ENCODE measurements around the gene NUCB1. TPM values are rescaled to one million over a fixed set of nuclear protein-coding genes. Genes with fewer than 3 reads are reported as not detected.

NUCB1 gene
- total and polyA plus RNA-seq, 9 of the 15 experiments (the other 6 are each of a cell fraction or from before 2014, with no cell fraction given) = 3.1 to 153 (median 71.7) TPM

DNA sequence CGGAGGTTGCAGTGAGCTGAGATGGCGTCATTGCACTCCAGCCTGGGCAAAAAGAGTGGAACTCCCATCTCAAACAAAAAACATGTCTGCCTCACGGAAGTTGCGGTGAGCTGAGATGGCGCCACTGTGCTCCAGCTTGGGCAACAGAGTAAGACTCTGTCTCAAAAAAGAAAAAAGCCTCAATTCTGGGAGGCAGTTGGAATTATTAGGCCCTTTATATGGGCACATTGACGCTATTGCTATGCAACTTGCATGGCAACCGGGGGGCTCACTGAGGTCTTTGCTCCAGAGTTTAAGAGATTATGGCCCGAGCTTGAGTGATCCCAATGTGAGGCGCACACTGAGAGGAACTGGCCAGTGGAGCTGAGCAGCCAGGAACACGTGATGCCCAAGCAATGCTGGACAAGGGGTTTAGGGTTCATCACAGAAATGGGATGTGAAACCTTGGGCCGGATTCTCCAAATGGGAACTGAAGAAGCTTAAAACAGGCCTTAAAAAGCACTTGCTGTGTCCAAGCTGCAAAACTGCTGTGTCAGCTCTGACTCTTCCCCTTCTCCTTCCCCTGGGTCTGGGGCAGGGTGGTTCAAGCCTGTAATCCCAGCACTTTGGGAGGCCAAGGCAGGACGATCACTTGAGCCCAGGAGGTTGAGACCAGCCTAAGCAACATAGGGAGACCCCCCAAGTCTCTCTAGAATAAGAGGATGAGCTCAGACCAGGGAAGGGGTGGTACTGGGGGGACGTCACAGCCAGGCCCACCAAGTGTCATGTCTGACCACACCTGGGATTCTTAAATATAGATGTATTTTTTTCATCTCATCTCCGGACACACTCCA, 67.5 kb downstream of the NUCB1 start (continued):
- TF ChIP-seq THRAP3 (IDR thresholded peaks at IDR 0.05; ENCODE audit: borderline replicate concordance) = no peak; the same call in none of the 2 replicates
- no peak for TF ChIP-seq TCFL5 (CRISPR knock-in tag; conservative IDR thresholded peaks at IDR 0.05)
- TF ChIP-seq, protein P1, sequence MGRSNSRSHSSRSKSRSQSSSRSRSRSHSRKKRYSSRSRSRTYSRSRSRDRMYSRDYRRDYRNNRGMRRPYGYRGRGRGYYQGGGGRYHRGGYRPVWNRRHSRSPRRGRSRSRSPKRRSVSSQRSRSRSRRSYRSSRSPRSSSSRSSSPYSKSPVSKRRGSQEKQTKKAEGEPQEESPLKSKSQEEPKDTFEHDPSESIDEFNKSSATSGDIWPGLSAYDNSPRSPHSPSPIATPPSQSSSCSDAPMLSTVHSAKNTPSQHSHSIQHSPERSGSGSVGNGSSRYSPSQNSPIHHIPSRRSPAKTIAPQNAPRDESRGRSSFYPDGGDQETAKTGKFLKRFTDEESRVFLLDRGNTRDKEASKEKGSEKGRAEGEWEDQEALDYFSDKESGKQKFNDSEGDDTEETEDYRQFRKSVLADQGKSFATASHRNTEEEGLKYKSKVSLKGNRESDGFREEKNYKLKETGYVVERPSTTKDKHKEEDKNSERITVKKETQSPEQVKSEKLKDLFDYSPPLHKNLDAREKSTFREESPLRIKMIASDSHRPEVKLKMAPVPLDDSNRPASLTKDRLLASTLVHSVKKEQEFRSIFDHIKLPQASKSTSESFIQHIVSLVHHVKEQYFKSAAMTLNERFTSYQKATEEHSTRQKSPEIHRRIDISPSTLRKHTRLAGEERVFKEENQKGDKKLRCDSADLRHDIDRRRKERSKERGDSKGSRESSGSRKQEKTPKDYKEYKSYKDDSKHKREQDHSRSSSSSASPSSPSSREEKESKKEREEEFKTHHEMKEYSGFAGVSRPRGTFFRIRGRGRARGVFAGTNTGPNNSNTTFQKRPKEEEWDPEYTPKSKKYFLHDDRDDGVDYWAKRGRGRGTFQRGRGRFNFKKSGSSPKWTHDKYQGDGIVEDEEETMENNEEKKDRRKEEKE (IDR thresholded peaks at IDR 0.05; ENCODE audit: borderline replicate concordance in 1 of 2, control insufficient read depth in 1 of 2, low read depth in 2 of 2, low read length in 1 of 2) = peak; percentile 20 to 76; a peak in 2 of 4 replicates
- no peak for TF ChIP-seq RFX5 (IDR thresholded peaks at IDR 0.05; ENCODE audit: low read depth, low read length)
- no peak for TF ChIP-seq ZNF175 (CRISPR knock-in tag; IDR thresholded peaks at IDR 0.05; ENCODE audit: low read depth)
- TF ChIP-seq, protein P2, sequence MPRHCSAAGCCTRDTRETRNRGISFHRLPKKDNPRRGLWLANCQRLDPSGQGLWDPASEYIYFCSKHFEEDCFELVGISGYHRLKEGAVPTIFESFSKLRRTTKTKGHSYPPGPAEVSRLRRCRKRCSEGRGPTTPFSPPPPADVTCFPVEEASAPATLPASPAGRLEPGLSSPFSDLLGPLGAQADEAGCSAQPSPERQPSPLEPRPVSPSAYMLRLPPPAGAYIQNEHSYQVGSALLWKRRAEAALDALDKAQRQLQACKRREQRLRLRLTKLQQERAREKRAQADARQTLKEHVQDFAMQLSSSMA (CRISPR knock-in tag; IDR thresholded peaks at IDR 0.05) = peak; percentile 78
- no peak for TF ChIP-seq GATAD2A (IDR thresholded peaks at IDR 0.05)
- peak; percentile 75 for TF ChIP-seq CEBPB (tag; IDR thresholded peaks at IDR 0.05)
- TF ChIP-seq ZNF507 (tag; conservative IDR thresholded peaks at IDR 0.05) = no peak
- TF ChIP-seq ZNF263 (CRISPR knock-in tag; IDR thresholded peaks at IDR 0.05; ENCODE audit: borderline replicate concordance) = 0 out of 2 replicates have a peak, but pooled peaks have one; percentile 65
- TF ChIP-seq CHD1 (IDR thresholded peaks at IDR 0.05; ENCODE audit: low read length) = no peak
- TF ChIP-seq, protein P3, sequence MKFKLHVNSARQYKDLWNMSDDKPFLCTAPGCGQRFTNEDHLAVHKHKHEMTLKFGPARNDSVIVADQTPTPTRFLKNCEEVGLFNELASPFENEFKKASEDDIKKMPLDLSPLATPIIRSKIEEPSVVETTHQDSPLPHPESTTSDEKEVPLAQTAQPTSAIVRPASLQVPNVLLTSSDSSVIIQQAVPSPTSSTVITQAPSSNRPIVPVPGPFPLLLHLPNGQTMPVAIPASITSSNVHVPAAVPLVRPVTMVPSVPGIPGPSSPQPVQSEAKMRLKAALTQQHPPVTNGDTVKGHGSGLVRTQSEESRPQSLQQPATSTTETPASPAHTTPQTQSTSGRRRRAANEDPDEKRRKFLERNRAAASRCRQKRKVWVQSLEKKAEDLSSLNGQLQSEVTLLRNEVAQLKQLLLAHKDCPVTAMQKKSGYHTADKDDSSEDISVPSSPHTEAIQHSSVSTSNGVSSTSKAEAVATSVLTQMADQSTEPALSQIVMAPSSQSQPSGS (CRISPR knock-in tag; IDR thresholded peaks at IDR 0.05) = no peak; the same call in 1 of the 2 replicates
- TF ChIP-seq, protein P4, sequence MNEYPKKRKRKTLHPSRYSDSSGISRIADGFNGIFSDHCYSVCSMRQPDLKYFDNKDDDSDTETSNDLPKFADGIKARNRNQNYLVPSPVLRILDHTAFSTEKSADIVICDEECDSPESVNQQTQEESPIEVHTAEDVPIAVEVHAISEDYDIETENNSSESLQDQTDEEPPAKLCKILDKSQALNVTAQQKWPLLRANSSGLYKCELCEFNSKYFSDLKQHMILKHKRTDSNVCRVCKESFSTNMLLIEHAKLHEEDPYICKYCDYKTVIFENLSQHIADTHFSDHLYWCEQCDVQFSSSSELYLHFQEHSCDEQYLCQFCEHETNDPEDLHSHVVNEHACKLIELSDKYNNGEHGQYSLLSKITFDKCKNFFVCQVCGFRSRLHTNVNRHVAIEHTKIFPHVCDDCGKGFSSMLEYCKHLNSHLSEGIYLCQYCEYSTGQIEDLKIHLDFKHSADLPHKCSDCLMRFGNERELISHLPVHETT (CRISPR knock-in tag; conservative IDR thresholded peaks at IDR 0.05 in 1 of 2, IDR thresholded peaks at IDR 0.05 in 1 of 2) = 0 out of 4 replicates have a peak, but pooled peaks of 1 of the 2 experiments have one; percentile 5
- TF ChIP-seq HNRNPUL1 (IDR thresholded peaks at IDR 0.05; ENCODE audit: low read length) = no peak; the same call in 1 of the 2 replicates
- TF ChIP-seq PHTF2 (CRISPR knock-in tag; IDR thresholded peaks at IDR 0.05) = no peak; the same call in 1 of the 2 replicates
- TF ChIP-seq, protein P5, sequence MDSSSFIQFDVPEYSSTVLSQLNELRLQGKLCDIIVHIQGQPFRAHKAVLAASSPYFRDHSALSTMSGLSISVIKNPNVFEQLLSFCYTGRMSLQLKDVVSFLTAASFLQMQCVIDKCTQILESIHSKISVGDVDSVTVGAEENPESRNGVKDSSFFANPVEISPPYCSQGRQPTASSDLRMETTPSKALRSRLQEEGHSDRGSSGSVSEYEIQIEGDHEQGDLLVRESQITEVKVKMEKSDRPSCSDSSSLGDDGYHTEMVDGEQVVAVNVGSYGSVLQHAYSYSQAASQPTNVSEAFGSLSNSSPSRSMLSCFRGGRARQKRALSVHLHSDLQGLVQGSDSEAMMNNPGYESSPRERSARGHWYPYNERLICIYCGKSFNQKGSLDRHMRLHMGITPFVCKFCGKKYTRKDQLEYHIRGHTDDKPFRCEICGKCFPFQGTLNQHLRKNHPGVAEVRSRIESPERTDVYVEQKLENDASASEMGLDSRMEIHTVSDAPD (CRISPR knock-in tag; IDR thresholded peaks at IDR 0.05) = no peak
- TF ChIP-seq ZNF57 (CRISPR knock-in tag; IDR thresholded peaks at IDR 0.05) = peak; percentile 24; the same call in 1 of the 2 replicates
